Measurements from ENCODE around the gene SLC25A1.

SLC25A1 gene

GRCh38 chr22:19128946-19129727, 49.4 kb downstream of the SLC25A1 start:
- no peaks in the 10 kb centered on the region for H3K36me3 ChIP-seq (ENCODE audit: insufficient read depth)
- H3K4me1 ChIP-seq (ENCODE audit: low read depth, poor library complexity, severe bottlenecking), result no peaks in the 10 kb centered on the region
- no peak overlapping the region for H3K4me3 ChIP-seq (IDR thresholded peaks at IDR 0.05; ENCODE audit: insufficient read depth, low read depth, low read length)
- H2AFZ ChIP-seq (ENCODE audit: low read depth), result no peak overlapping the region
- H3K9ac ChIP-seq, result no peak overlapping the region
- no peaks in the 10 kb centered on the region for H3K27me3 ChIP-seq (ENCODE audit: insufficient read depth, low read depth)
- no peak overlapping the region for H3K4me2 ChIP-seq
- no peak overlapping the region for H3K27ac ChIP-seq
- H4K20me1 ChIP-seq (ENCODE audit: insufficient read depth), result no peaks in the 10 kb centered on the region
- no peak for TF ChIP-seq CTCF (conservative IDR thresholded peaks at IDR 0.05; ENCODE audit: low read depth, low read length)
- H3K79me2 ChIP-seq (ENCODE audit: insufficient read depth, low read depth), result no peaks in the 10 kb centered on the region

GRCh38 chr22:19128009-19128401, 50.5 kb downstream of the SLC25A1 start:
- Histone ChIP-seq H3K27me3 (ENCODE audit: insufficient read depth, low read depth) (no peaks in the 10 kb centered on the region), H4K20me1 (ENCODE audit: insufficient read depth) (no peaks in the 10 kb centered on the region), H3K27ac (no peak overlapping the region), H3K36me3 (ENCODE audit: insufficient read depth) (no peaks in the 10 kb centered on the region), H3K79me2 (ENCODE audit: insufficient read depth, low read depth) (no peaks in the 10 kb centered on the region), H3K4me1 (ENCODE audit: low read depth, poor library complexity, severe bottlenecking) (no peaks in the 10 kb centered on the region), H3K9ac (no peak overlapping the region), H3K4me2 (no peak overlapping the region), H2AFZ (ENCODE audit: low read depth) (no peak overlapping the region), H3K4me3 (IDR thresholded peaks at IDR 0.05; ENCODE audit: insufficient read depth, low read depth, low read length) (no peak overlapping the region)
- no peak for TF ChIP-seq CTCF (conservative IDR thresholded peaks at IDR 0.05; ENCODE audit: low read depth, low read length)

- no peaks in the 10 kb centered on the region for H3K4me1 ChIP-seq (ENCODE audit: low read depth, poor library complexity, severe bottlenecking)
- no peak overlapping the region for H3K4me2 ChIP-seq
- no peaks in the 10 kb centered on the region for H4K20me1 ChIP-seq (ENCODE audit: insufficient read depth)
- no peak for TF ChIP-seq CTCF (conservative IDR thresholded peaks at IDR 0.05; ENCODE audit: low read depth, low read length)
- H2AFZ ChIP-seq (ENCODE audit: low read depth), result no peak overlapping the region
- H3K79me2 ChIP-seq (ENCODE audit: insufficient read depth, low read depth), result no peaks in the 10 kb centered on the region
- H3K9ac ChIP-seq, result no peak overlapping the region
- no peak overlapping the region for H3K4me3 ChIP-seq (IDR thresholded peaks at IDR 0.05; ENCODE audit: insufficient read depth, low read depth, low read length)
- no peak overlapping the region for H3K27ac ChIP-seq
- H3K36me3 ChIP-seq (ENCODE audit: insufficient read depth), result no peaks in the 10 kb centered on the region
- H3K27me3 ChIP-seq (ENCODE audit: insufficient read depth, low read depth), result no peaks in the 10 kb centered on the region
Measured at GRCh38 chr22:19127329-19128008, 51.1 kb downstream of the SLC25A1 start.

- H3K4me3 ChIP-seq (IDR thresholded peaks at IDR 0.05; ENCODE audit: insufficient read depth, low read depth, low read length), result no peak overlapping the region
- H2AFZ ChIP-seq (ENCODE audit: low read depth), result no peak overlapping the region
- no peaks in the 10 kb centered on the region for H3K27me3 ChIP-seq (ENCODE audit: insufficient read depth, low read depth)
- no peaks in the 10 kb centered on the region for H4K20me1 ChIP-seq (ENCODE audit: insufficient read depth)
- no peaks in the 10 kb centered on the region for H3K4me1 ChIP-seq (ENCODE audit: low read depth, poor library complexity, severe bottlenecking)
- H3K36me3 ChIP-seq (ENCODE audit: insufficient read depth), result no peaks in the 10 kb centered on the region
- H3K4me2 ChIP-seq, result no peak overlapping the region
- no peak for TF ChIP-seq CTCF (conservative IDR thresholded peaks at IDR 0.05; ENCODE audit: low read depth, low read length)
- H3K9ac ChIP-seq, result no peak overlapping the region
- H3K79me2 ChIP-seq (ENCODE audit: insufficient read depth, low read depth), result peaks cover 1% of the 10 kb centered on the region; the same call in 1 of the 2 replicates
- no peak overlapping the region for H3K27ac ChIP-seq
Measured at GRCh38 chr22:19126309-19127273, 51.9 kb downstream of the SLC25A1 start.
